Stromal cell of bone marrow (primary cell): Measurements from ENCODE around the gene CCL28.
"Not testable (repeated sequence)": the region's sequence is repeated elsewhere in the genome, so short reads cannot be mapped to it uniquely, and the experiment has no call there.

Source experiments
- DNase-seq: peaks from one replicate; pipeline ENCODE4 v3.0.0-alpha.2; 2012; ENCODE audit warnings: low read depth

CCL28 gene

GRCh38 chr5:43412156-43412555 is at the start of gene CCL28:
CCL28 (minus strand) TSS chr5:43412391; CDS start chr5:43412316, 75 bp downstream.
- no peak for DNase-seq

- no peak for DNase-seq
These were observed 48.9 kb upstream of the CCL28 start for GRCh38 chr5:43461066-43461465.

GRCh38 chr5:43456556-43456955 is 44.4 kb upstream of the CCL28 start:
- no peak for DNase-seq

- DNase-seq = not testable (repeated sequence)
These were observed 29.4 kb upstream of the CCL28 start for GRCh38 chr5:43441575-43441974.

GRCh38 chr5:43437062-43437660 is 25.0 kb upstream of the CCL28 start:
- no peak for DNase-seq

GRCh38 chr5:43433382-43433781 is 21.2 kb upstream of the CCL28 start:
- DNase-seq = no peak

- peak; percentile 77 for DNase-seq
These were observed 20.5 kb upstream of the CCL28 start for GRCh38 chr5:43432486-43433375.

- no peak for DNase-seq
These were observed 17.5 kb upstream of the CCL28 start for GRCh38 chr5:43429706-43430105.

- no peak for DNase-seq
These were observed 16.8 kb upstream of the CCL28 start for GRCh38 chr5:43429016-43429415.

GRCh38 chr5:43427306-43427705 is 15.1 kb upstream of the CCL28 start:
- DNase-seq = no peak

- DNase-seq = peak; percentile 72
These were observed 13.8 kb upstream of the CCL28 start for GRCh38 chr5:43425983-43426382.

- not testable (repeated sequence) for DNase-seq
These were observed 10.9 kb upstream of the CCL28 start for GRCh38 chr5:43423086-43423485.

GRCh38 chr5:43422143-43422542 is 10.0 kb upstream of the CCL28 start:
- DNase-seq = no peak

- DNase-seq = no peak
These were observed 9.4 kb upstream of the CCL28 start for GRCh38 chr5:43421450-43422133.

- DNase-seq = no peak
These were observed 8.1 kb upstream of the CCL28 start for GRCh38 chr5:43420241-43420640.

- DNase-seq = no peak
These were observed 6.4 kb upstream of the CCL28 start for GRCh38 chr5:43418561-43418960.

- DNase-seq = no peak
These were observed 4.7 kb upstream of the CCL28 start for GRCh38 chr5:43416803-43417394.

GRCh38 chr5:43415935-43416802 is 4.0 kb upstream of the CCL28 start:
- no peak for DNase-seq

- DNase-seq = no peak
These were observed 1.8 kb upstream of the CCL28 start for GRCh38 chr5:43413966-43414365.

- no peak for DNase-seq
These were observed 453 bp upstream of the CCL28 start for GRCh38 chr5:43412644-43413043.

GRCh38 chr5:43411495-43411894 is 696 bp downstream of the CCL28 start:
- DNase-seq = no peak

GRCh38 chr5:43410414-43410813 is 1.8 kb downstream of the CCL28 start:
- DNase-seq = no peak
